Keratinocyte (primary cell): ENCODE results near the gene KPNA4.

ENCODE experiments used
- EZH2 ChIP-seq: IDR thresholded peaks from one replicate; pipeline ENCODE4 v1.6.1; 2012; ENCODE audit warnings: inconsistent platforms, mild to moderate bottlenecking, low read length, moderate library complexity
- TF ChIP-seq, protein P1 (sequence below), 3 experiments: IDR thresholded peaks in 1 of 3; conservative IDR thresholded peaks in 1 of 3; optimal IDR thresholded peaks in 1 of 3; 2 replicates in 2 of 3; 3 replicates in 1 of 3; pipeline versions ENCODE3 to v1.5.1; 2011; ENCODE audit warnings: low read length in 3 of 3, mild to moderate bottlenecking in 3 of 3, moderate library complexity in 2 of 3, control low read depth in 1 of 3, inconsistent platforms in 1 of 3; ENCODE audit not compliant: insufficient read depth in 2 of 3; ENCODE audit errors: extremely low read depth in 1 of 3

DNA sequence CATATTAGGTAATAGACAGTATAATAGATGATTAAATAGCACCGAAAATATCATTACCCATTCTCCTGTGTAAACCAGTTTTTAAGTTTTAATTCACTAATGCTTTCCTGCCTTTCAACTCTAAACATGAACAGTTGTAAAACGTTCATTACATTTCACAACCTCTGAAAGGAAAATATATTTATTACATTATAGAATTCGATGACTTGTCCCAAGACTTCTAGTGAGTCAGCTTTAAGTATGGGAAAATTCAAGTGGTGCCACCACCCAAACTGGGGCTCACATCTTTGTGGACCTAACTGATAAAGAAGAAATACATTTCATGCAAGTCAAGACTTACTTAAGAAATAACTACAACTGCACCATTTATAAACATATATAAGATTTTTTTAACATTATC lies 117.8 kb downstream of the KPNA4 start:
- TF ChIP-seq, protein P1, sequence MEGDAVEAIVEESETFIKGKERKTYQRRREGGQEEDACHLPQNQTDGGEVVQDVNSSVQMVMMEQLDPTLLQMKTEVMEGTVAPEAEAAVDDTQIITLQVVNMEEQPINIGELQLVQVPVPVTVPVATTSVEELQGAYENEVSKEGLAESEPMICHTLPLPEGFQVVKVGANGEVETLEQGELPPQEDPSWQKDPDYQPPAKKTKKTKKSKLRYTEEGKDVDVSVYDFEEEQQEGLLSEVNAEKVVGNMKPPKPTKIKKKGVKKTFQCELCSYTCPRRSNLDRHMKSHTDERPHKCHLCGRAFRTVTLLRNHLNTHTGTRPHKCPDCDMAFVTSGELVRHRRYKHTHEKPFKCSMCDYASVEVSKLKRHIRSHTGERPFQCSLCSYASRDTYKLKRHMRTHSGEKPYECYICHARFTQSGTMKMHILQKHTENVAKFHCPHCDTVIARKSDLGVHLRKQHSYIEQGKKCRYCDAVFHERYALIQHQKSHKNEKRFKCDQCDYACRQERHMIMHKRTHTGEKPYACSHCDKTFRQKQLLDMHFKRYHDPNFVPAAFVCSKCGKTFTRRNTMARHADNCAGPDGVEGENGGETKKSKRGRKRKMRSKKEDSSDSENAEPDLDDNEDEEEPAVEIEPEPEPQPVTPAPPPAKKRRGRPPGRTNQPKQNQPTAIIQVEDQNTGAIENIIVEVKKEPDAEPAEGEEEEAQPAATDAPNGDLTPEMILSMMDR (optimal IDR thresholded peaks at IDR 0.05 in 1 of 3, IDR thresholded peaks at IDR 0.05 in 1 of 3, conservative IDR thresholded peaks at IDR 0.05 in 1 of 3; ENCODE audit: extremely low read depth in 1 of 3, insufficient read depth in 2 of 3, low read length in 3 of 3), result no peak
- TF ChIP-seq EZH2, result no peak
